Caki2 (cell line): ENCODE data around the gene PM20D2. TPM values are rescaled to one million over a fixed set of nuclear protein-coding genes. Genes with fewer than 3 reads are reported as not detected.
"Not testable (repeated sequence)": the region's sequence is repeated elsewhere in the genome, so short reads cannot be mapped to it uniquely, and the experiment has no call there.

ENCODE experiments used
- DNase-seq: peaks from one replicate; pipeline ENCODE4 v3.0.0-alpha.2; 2015; ENCODE audit warnings: low read depth
- in situ Hi-C: cut with HindIII; loops from 2 replicates; pipeline ENCODE4 v1.10.0; 2016; ENCODE audit warnings: low sequenced_read_pairs, low pct_unique_long_range_greater_than_20kb, mixed read lengths
- total RNA-seq: library from RNA; depleted of rRNA; stranded (reverse); fragments of >200 nt; shearing (Covaris generic); gene quantifications from 2 replicates; pipeline ENCODE4 v1.2.3, GENCODE V29; 2014; ENCODE audit warnings: low replicate concordance; rRNA removed

The PM20D2 gene, protein sequence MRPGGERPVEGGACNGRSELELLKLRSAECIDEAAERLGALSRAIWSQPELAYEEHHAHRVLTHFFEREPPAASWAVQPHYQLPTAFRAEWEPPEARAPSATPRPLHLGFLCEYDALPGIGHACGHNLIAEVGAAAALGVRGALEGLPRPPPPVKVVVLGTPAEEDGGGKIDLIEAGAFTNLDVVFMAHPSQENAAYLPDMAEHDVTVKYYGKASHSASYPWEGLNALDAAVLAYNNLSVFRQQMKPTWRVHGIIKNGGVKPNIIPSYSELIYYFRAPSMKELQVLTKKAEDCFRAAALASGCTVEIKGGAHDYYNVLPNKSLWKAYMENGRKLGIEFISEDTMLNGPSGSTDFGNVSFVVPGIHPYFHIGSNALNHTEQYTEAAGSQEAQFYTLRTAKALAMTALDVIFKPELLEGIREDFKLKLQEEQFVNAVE
- 16.9 and 21.8 TPM in 2 replicates for total RNA-seq

DNA sequence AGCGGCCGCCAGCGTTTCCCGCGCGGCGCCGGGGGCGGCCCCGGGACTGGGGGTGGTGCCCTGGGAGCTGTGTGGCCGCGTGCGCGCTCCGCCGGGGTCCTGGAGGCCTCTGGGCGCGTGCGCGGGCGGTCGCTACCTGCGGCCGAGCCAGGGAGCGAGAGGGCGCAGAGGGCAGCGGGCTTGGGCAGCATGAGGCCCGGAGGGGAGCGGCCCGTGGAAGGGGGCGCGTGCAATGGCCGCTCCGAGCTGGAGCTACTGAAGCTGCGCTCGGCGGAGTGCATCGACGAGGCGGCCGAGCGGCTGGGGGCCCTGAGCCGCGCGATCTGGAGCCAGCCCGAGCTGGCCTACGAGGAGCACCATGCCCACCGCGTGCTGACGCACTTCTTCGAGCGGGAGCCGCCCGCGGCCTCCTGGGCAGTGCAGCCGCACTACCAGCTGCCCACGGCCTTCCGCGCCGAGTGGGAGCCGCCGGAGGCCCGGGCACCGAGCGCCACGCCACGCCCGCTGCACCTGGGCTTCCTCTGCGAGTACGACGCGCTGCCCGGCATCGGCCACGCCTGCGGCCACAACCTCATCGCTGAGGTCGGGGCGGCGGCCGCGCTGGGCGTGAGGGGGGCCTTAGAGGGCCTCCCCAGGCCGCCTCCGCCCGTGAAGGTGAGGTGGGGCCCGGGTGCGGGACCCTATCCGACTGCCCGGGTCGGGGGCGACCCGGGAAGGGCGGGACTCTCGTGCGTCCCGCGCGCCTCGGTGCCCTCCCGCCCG is at the start of gene PM20D2:
PM20D2 (plus strand) TSS at position 100 of the 762 bp plus-strand sequence; CDS start at position 190, 90 bp downstream.
- peak; percentile 82 for DNase-seq
- in situ Hi-C loops = no loop called here

DNA sequence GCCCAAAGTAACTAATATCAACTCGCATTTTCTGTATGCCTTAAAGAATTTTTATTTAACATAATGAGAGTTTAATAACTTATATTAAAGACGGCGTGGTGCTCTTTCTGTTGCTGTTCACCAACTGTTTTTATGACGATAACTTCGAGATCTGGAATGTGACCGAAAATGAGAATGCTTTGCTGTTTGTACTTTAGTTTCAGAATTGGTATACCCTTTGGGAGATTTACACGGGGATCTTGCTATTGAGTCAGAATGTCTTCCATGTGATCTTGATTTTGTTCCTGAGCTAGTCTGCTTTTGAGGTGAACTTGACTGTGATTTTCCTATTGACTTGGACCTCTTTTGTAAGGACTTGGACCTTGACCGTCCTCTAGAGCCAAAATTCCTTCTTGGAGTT is 47.4 kb upstream of the PM20D2 start:
- in situ Hi-C loops = no loop called here
- DNase-seq = no peak

DNA sequence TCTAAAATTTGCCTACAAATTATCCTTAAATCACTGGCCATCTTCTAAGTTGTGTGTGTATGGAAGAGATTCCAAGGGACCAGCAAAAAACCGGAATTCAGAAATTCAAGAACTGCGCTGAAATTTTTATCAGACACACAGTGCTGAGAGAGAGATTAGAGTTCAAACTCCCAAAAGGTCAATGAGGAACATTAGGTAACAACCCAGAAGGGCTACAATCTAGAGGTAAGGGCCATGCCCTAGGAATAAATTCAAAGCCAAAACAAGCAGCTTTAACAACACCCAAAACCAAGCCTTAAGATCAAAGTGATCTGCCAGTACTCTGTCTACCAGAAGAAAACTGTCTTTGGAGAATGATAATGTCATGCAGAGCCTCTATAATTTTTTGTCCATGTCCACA is 45.7 kb upstream of the PM20D2 start:
- in situ Hi-C loops = no loop called here

DNA sequence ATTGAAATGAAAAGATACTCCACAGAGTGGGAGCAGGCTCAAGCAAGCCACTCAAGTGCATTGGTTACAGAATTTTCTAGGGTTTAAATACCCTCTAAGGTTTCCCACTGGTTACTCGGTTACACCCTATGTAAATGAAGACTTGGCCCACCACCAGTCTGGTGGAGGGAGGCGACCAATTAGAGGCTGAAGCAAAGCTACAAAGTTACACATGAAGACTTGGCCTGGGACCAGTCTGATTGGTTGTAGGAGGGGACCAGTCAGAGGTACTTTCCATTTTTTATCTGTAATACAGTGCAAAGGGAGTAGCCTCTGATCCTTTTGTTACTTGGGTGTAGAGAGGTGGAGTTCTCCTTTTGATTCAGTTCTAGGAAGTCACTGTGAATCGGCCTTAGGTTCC is 35.6 kb upstream of the PM20D2 start:
- in situ Hi-C loops = no loop called here
- DNase-seq = no peak

More for the DNA sequence above, 45.7 kb upstream of the PM20D2 start:
- no peak for DNase-seq

DNA sequence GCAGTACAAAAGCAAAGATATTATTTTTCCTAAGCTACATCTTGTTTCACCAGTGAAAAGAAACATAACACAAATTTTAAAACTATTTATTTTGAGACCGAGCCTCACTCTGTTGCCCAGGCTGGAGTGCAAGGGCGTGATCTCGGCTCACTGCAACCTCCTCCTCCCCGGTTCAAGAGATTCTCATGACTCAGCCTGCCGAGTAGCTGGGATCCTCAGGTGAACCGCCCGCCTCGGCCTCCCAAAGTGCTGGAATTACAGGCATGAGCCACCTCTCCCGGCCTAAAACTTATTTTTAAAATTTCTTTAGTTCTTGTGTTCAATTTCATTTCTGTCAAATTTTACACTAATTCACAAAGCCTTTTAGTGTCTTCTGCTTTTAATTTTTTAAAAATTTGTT is 33.9 kb upstream of the PM20D2 start:
- no peak for DNase-seq
- in situ Hi-C loops = no loop called here

DNA sequence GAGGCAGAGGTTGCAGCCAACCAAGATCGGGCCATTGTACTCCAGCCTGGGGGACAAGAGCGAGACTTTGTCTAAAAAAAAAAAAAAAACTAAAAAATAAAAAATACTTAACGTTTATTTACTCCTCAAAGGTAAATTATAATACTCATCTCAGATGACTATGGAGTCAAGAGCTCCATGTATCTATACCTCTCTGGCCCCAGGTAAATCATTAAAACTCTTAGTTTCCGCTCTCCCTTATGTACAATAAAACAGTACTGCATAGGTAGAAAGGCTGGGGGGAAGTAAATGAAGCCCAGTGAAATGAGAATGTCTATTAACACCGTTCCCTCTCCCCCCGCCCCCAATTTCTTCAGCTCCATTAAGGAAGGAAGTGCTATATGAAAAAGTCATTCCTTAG is 29.2 kb upstream of the PM20D2 start:
- in situ Hi-C loops = no loop called here

DNA sequence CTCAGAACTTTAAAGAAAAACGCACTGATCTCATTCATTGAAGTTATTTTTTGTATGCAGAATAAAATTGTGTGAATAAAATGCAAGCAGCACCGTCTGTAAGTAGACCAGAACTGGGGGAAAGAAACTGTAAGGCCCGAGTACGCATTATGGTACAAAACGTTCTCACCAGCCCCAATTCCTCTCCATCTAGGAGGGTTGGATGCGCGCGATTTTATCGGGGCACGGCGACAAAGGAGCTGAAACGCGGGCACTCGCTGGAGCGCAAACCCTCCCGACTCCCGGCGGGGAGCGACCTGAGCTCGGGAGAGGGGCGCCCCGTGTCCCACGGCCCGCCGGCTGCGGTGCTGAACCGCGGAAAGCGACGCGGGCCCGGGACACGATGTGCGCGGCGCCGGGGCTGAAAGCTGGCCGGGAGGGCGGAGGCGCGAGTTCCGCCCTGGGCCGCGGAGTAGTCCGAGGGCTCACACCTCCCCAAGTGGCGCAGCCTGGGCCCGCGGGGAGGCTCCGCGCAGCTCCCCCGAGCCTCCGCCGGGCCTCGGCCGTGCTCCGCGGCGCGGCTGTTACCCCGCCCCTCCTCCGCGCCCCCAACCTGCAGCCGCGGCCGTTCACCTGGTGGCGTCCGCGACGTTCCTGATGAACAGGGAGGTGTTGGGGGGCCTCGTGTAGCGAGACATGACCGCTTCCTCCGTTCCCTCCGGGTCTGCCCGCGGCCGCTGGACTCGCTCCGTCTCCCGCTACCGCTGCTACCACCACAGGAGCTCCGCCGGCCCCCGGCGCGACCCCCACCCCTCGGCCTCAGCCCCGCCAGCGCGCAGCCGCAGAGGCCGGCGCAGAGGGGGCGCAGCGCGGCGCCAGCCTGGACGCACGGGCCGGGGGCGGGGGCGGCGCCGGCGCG is 28.4 kb upstream of the PM20D2 start, which contains the start of gene SRSF12:
SRSF12 (minus strand) TSS at position 861 of the 898 bp plus-strand sequence; CDS start at position 677, 184 bp downstream.
- DNase-seq = peak; percentile 55
- in situ Hi-C loops = no loop called here

More for the DNA sequence above, 29.2 kb upstream of the PM20D2 start:
- DNase-seq = no peak

DNA sequence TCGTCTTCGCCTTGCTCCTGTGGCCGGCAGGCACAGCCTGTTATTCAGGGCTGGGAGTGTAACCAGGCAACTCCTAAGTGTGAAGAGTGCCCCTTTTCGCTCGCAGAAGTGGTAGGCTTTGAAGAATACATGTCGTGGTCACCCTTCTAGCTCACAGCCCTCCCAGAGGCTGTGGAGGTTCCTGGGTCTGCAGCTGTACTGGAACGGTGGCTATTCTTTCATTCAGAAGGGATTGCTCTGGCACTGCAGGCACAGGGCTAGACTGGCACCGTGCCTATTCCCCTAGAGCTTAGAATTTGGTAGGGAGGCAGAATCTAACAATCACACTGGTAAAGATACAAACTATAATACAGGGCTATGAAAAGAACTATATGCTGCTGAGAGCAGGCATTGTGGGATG is 26.9 kb upstream of the PM20D2 start:
- in situ Hi-C loops = no loop called here
- no peak for DNase-seq

DNA sequence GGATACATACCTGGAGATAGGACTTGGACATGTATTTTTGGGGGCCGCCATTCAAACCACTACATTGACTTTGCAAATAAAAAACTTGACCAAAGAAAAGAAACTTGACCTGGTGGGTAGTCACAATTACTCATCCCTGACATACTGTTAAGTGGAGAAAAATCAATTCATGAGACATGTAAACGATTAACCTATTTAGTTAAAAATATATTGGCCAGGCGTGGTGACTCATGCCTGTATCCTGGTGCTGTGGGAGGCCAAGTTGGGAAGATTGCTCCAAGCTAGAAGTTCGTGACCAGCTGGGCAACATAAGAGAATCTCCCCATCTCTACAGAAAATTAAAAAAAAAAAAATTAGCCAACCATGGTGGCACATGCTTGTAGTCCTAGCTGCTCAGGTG is 25.5 kb upstream of the PM20D2 start:
- in situ Hi-C loops = no loop called here
- DNase-seq = peak; percentile 93

DNA sequence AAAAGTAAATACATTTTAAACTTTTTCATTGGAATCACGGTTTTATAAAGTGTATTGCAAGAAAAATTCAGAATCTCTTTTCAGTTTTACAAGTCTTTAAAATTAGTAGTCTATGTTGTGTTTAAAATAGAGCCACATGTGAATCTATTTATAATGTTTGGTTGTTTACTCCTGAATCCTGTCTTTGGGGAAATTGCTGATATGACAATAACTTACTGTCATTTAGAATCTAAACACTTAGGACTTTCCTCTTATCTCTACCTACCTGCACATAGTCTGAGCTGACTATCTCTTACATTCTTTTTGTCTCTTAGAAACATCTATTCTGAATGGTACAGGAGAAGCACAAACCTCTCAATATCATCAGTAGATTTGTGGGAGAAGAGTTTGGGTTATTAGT is 23.9 kb upstream of the PM20D2 start:
- no peak for DNase-seq
- in situ Hi-C loops = no loop called here

DNA sequence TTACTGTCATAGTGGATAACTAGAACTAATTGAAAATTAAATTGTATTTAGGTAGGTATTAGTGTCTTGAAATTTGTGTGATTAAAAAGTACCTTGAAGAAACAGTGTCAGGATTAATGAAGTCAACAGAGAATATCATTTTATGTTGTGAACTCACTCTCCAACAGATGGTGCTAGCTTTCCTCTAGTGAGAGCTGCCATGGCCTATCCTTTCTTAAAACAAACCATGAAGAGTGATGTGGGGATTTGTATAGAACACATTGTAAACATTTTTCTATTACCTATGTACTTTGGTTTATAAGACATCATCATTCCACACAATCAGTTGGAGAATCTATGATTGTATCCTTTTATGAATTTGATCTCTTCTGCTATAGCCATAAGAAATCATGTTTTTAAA is 23.2 kb upstream of the PM20D2 start:
- peak; percentile 41 for DNase-seq
- in situ Hi-C loops = no loop called here

DNA sequence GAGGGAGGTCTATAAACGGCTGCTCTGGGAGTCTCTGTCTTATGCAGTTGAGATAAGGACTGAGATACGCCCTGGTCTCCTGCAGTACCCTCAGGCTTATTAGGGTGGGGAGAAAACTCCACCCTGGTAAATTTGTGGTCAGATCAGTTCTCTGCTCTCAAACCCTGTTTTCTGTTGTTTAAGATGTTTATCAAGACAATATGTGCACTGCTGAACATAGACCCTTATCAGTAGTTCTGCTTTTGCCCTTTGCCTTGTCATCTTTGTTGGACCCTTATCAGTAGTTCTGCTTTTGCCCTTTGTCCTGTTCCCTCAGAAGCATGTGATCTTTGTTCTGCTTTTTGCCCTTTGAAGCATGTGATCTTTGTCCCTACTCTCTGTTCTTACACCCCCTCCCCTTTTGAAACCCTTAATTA is 17.6 kb upstream of the PM20D2 start:
- DNase-seq, in situ Hi-C loops: not testable (repeated sequence)

DNA sequence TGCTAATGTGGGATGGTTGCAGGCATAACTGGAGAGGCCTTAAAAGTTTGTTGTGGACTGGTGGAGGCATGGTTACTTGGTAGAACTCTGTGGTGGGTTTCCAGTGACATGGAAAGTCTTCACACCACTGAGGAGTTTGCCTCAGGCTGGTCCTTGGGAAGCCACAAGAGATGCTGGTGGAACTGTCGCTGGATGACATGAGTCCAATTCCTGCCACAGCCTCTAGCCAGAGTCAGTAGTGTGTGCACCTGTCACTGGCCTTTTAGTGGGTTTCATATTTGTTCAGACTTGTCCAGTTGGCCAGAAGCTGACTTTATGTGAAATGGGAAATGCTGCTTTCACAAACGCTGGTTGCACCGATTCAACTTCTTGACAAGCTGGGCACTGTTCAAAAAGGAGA is 14.3 kb upstream of the PM20D2 start:
- DNase-seq = no peak
- in situ Hi-C loops = no loop called here

DNA sequence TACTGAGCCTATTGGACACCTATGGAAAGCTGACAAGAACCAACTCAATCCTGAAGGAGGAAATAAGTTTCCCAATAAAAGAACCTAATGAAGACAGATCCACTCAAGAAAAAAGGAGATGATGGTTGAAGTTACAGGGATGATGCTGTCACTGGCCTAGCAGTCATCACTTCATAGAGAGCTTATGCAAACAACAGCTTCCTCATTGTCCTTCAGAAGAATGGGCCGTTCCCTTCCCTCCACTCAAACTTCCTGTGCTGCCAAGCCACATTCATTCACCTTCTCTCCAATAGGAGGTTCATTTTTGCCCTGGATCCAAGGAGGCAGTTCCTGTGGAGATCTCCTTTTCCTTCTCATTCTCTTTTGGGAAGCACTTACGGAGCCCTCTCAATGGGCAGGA is 13.8 kb upstream of the PM20D2 start:
- in situ Hi-C loops = no loop called here
- DNase-seq = no peak

DNA sequence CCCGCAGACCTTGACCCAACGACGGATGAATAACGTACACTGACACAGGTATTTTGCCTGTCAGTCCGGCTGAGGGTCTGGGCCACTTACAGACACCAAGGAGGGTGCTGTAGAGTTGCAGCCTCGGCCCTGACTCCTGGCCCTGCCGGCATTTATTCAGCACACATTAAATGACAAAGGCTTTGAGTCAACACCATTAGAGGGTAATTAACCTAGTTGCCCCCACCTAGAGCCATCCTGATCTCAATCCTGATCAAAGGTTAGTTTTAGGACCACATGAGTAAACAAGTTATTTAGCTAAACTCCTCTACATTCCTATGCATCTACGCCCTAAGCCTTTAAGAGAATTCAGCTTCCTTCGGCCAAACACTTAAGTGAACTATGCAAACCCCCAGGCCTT is 11.9 kb upstream of the PM20D2 start:
- DNase-seq = no peak
- in situ Hi-C loops = no loop called here

DNA sequence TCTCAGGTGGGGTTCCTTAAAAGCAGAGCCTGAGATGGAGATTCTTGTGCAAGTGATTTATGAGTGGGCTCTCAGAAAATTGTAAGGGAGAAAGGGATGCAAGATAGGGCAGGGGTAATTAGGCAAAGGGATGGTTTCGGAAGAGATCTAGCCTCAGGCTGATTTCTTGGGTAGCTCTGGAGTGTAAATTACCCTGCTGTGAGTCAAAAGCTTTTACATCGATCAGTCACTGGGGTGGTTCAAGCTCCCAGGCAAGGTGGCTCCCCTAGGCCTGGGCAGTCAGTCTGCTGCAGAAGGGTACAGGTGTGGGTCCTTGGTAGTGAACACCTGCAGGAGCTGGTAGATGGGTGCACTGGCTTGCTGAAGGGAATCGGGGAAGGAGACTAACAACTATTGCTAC is 11.1 kb upstream of the PM20D2 start:
- no peak for DNase-seq
- in situ Hi-C loops = no loop called here

DNA sequence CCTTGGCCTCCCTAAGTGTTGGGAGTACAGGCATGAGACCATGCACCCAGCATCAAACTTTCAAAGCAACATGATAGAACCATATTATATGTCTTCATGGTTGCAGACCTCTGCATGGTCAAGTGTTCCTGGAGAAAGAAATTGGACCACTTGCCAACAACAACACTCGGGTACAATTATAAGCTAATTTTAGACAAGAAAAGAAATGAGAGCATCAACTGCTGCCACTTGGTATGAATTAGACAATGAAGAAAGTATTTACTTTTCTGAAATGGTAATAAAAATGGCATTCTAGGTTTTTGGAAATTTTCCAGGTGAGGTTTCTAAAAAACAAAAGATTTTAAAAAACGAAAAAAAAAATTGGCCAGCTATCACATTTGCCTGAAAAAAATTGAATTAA is 7.7 kb upstream of the PM20D2 start:
- in situ Hi-C loops = no loop called here
- no peak for DNase-seq
